ENCODE data around the gene ZNF502.

GRCh38 chr3:44772099-44772442 lies 59.6 kb downstream of the ZNF502 start:
- TF ChIP-seq PREB (CRISPR knock-in tag; IDR thresholded peaks at IDR 0.05) (no peak), CEBPB (IDR thresholded peaks at IDR 0.05; ENCODE audit: borderline replicate concordance, low read depth, low read length) (no peak)

Data from HepG2 (cell line).